ENCODE results near the gene SEM1. TPM values are rescaled to one million over a fixed set of nuclear protein-coding genes. Genes with fewer than 3 reads are reported as not detected.
A peak's percentile ranks its signal among the peaks of the same experiment; 100 is the strongest.

Gene SEM1
- total and polyA plus RNA-seq, 12 donors, result 41.4 to 176 (median 53.8) TPM

- 83 to 85% methylated on average over 3 of the region's 3 CpGs for WGBS, 2 donors
These were observed 3.4 kb upstream of the SEM1 start for GRCh38 chr7:96713037-96713436.

GRCh38 chr7:96710544-96710943 lies 898 bp upstream of the SEM1 start:
- TF ChIP-seq, protein P1, sequence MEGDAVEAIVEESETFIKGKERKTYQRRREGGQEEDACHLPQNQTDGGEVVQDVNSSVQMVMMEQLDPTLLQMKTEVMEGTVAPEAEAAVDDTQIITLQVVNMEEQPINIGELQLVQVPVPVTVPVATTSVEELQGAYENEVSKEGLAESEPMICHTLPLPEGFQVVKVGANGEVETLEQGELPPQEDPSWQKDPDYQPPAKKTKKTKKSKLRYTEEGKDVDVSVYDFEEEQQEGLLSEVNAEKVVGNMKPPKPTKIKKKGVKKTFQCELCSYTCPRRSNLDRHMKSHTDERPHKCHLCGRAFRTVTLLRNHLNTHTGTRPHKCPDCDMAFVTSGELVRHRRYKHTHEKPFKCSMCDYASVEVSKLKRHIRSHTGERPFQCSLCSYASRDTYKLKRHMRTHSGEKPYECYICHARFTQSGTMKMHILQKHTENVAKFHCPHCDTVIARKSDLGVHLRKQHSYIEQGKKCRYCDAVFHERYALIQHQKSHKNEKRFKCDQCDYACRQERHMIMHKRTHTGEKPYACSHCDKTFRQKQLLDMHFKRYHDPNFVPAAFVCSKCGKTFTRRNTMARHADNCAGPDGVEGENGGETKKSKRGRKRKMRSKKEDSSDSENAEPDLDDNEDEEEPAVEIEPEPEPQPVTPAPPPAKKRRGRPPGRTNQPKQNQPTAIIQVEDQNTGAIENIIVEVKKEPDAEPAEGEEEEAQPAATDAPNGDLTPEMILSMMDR (IDR thresholded peaks at IDR 0.05), result no peak
- Histone ChIP-seq H3K4me1 (peaks cover 5 to 29% (median 22%) of the 10 kb centered on the region in 9 donors), H3K36me3 (peaks cover 0 to 18% (median 0%) of the 10 kb centered on the region in 9 donors), H3K27me3 (peaks cover 0 to 3% (median 0%) of the 10 kb centered on the region in 7 donors), H3K4me3 (no peak overlapping the region), H3K27ac (no peak overlapping the region), H3K9me3 (peaks cover 0 to 15% (median 0%) of the 10 kb centered on the region in 11 donors)
- WGBS, 2 donors, result 98 to 100% methylated on average over 2 of the region's 2 CpGs
- DNase-seq (no peak), ATAC-seq (no peak)
- intact Hi-C loops (cut with DNase I), result no loop called here

More at GRCh38 chr7:96713037-96713436, 3.4 kb upstream of the SEM1 start:
- Histone ChIP-seq H3K27me3 (peaks cover 0 to 23% (median 10%) of the 10 kb centered on the region in 7 donors), H3K36me3 (no peaks in the 10 kb centered on the region), H3K9me3 (peaks cover 0 to 15% (median 0%) of the 10 kb centered on the region in 11 donors), H3K4me3 (no peak overlapping the region), H3K4me1 (peaks cover 5 to 15% (median 10%) of the 10 kb centered on the region in 9 donors), H3K27ac (no peak overlapping the region)
- intact Hi-C loops (cut with DNase I), result no loop called here
- TF ChIP-seq, protein P1 (IDR thresholded peaks at IDR 0.05), result no peak
- DNase-seq, result no peak
- ATAC-seq, result no peak

GRCh38 chr7:96708872-96709271 lies 774 bp downstream of the SEM1 start:
- Histone ChIP-seq H3K4me1 (peaks cover 5 to 39% (median 29%) of the 10 kb centered on the region in 9 donors), H3K4me3 (peak overlapping the region; percentile 66 to 96 (median 84)), H3K27me3 (no peaks in the 10 kb centered on the region), H3K27ac (peak overlapping the region in 9 of 10 donors; percentile 77 to 94 (median 89)), H3K9me3 (peaks cover 0 to 15% (median 0%) of the 10 kb centered on the region in 11 donors), H3K36me3 (peaks cover 0 to 30% (median 0%) of the 10 kb centered on the region in 9 donors)
- TF ChIP-seq, protein P1 (IDR thresholded peaks at IDR 0.05), result no peak
- intact Hi-C loops (cut with DNase I), result loop anchor here in 4 of 10 donors (5.0 to 10.0 kb wide), 2 partner anchors 294 to 387 kb away; partner anchors contain the start of gene SLC25A13 (in 2 of the 4)
- WGBS, 2 donors, result 39 to 50% methylated on average over 5 of the region's 5 CpGs
- ATAC-seq (no peak), DNase-seq (no peak)

- H3K9me3 ChIP-seq, result peaks cover 0 to 8% (median 0%) of the 10 kb centered on the region in 11 donors
- H3K27me3 ChIP-seq, result no peaks in the 10 kb centered on the region
- TF ChIP-seq, protein P1 (IDR thresholded peaks at IDR 0.05), result no peak
- intact Hi-C loops (cut with DNase I), result loop anchor here in 4 of 10 donors (5.0 to 10.0 kb wide), 2 partner anchors 293 to 386 kb away; partner anchors contain the start of gene SLC25A13 (in 2 of the 4)
- H3K4me3 ChIP-seq, result peak overlapping the region in 9 of 10 donors; percentile 66 to 90 (median 82)
- H3K36me3 ChIP-seq, result peaks cover 0 to 30% (median 0%) of the 10 kb centered on the region in 9 donors
- 94 to 95% methylated on average over 4 of the region's 4 CpGs for WGBS, 2 donors
- no peak for ATAC-seq
- no peak overlapping the region for H3K27ac ChIP-seq
- peaks cover 5 to 39% (median 29%) of the 10 kb centered on the region in 9 donors for H3K4me1 ChIP-seq
- DNase-seq, result no peak
These were observed 1.5 kb downstream of the SEM1 start for GRCh38 chr7:96707901-96708774.

All from heart right ventricle (tissue), 16 donors.